Activated T-cell treated with anti-CD3 and anti-CD28 coated beads, Interleukin-2, amount 50 U/mL, for 1 hour (primary cell): ENCODE measurements around the gene ATP6V0A4.
"Not testable (repeated sequence)": the region's sequence is repeated elsewhere in the genome, so short reads cannot be mapped to it uniquely, and the experiment has no call there.

Experiments
- DNase-seq: peaks from one replicate; pipeline ENCODE4 v3.0.0-alpha.2; 2020

ATP6V0A4 gene

DNA sequence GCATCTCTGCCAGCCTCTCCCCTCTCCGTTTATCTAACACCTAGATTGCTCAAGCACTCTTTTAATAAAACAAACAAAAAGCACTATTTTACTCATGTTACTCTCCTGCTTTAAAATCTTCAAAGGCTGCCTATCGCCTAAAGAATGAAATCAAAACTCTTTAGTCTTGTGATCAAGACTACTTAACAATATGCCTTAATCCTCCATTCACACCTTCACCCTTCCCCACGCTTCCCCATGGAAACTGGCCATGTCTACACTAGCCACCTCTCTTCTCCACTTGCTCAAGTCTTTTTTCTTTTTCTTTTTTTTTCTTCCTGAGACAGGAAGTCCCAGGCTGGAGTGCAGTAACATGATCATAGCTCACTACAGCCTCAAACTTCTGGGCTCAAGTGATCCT is 48.0 kb downstream of the ATP6V0A4 start:
- no peak for DNase-seq

DNA sequence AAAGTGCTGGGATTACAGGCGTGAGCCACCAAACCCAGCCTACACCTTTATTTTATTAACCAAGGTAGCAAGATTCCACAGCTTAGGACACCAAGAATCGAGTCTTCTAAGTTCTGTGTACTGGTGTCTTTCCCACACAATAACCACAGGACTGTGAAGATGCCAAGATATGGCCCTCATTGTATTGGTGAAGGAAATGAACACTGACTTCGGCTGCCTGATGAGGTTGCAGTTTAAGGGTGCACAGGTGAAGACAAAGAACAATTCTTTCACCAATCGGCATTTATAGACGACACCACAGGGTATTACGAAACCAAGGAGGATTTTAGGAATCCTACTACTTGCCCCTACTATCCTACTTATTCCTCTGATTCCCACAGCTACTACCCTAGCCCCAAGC is 49.3 kb downstream of the ATP6V0A4 start:
- DNase-seq: no peak

DNA sequence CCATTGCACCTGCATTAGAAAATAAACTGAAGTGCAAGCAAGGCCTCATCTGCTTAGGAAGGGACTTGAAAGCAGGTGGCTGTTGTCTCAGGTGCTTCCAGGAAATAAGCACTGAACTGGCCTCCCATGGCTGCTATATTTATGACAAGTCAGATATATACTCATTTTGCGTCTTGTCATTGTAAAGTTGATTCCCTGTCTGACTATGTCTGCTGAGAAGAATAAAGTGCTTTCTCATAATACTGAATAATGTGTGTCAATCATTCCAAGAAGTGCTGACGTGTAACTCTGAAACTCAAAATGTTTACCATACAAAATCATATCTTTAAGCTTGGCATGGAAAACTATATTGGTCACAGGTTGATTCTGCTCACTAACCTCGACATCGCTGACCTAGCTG is 51.9 kb downstream of the ATP6V0A4 start:
- DNase-seq: no peak

DNA sequence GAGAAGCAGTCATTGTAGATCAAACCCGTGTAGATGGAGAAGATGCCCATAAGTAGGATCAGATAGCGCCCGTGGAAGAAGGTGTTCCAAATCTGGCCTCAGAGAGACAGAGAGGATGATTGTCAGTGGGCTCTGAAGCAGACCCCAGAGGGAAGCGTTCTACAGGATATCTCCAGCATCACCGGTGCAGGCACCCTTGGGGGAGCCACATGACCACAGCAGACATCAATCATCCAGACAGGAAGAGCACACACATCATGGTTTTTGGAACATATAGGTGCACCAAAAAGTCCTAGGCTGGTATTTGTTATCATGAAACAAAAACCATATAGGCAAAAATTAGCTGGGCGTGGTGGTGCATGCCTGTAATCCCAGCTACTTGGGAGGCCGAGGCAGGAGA is 52.8 kb downstream of the ATP6V0A4 start:
- no peak for DNase-seq

DNA sequence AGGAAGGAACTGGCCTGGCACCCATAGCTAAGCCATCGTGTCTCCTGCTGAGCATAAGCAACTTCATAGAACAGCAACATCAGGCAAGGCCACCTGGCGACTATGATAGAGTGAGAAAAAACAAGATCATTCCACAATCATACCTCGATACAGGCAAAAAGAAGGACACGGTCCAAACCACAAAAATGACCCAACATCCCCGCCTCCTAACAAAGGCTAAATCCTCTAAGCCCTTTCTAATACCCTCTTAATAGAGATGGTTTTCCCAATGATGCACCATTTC is 56.6 kb downstream of the ATP6V0A4 start:
- DNase-seq: no peak

DNA sequence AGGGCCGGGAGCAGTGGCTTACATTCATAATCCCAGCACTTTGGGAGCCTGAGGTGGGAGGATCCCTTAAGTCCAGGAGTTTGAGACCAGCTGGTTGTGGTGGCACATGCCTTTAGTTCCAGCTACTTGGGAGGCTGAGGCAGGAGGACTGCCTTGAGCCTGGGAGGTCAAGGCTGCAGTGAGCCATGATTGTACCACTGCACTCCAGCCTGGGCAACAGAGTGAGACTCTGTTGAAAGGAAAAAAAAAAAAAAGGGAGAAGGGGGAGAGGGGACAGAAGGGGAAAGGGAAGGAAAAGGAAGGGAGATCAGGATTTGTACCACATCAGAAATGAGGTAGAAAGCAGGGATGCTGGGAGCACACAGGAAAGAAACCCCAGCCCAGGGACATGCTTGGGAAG is 58.1 kb downstream of the ATP6V0A4 start:
- no peak for DNase-seq

DNA sequence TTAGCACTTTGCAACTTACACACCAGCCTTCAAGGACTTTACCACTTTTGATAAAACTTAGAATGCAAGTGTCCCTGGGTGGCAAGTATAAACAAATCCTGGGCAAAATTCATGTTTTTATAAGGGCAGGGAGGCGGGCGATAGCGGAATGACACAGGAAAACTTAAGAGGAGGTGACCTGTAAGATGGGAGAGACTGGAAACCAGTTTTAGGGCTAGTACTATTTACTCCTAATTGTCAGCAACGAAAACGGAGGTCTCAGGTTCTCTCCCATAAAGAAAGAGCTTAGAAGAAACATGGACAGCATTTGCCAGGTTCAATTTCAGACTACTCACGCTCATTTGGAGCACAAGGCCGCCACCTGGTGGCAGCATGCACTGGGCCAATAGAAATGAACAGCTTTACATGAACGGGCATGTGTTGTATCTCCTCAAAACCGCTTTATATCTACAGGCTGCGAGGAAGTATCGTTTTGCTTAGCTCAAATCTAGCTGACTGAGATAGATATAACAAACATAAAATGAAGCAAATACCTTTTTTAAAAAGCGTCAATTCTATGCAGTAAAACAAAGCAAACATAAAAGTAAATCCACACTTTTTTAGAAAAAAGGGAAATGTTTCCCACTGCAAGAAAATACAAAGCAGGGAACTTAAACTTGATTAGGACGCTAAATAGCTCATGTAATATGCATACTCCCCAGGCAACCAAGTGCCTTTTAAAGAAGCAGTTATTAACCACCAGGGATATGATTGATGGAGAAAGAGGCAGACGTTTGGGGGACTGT is 59.3 kb downstream of the ATP6V0A4 start:
- DNase-seq: peak; percentile 88

DNA sequence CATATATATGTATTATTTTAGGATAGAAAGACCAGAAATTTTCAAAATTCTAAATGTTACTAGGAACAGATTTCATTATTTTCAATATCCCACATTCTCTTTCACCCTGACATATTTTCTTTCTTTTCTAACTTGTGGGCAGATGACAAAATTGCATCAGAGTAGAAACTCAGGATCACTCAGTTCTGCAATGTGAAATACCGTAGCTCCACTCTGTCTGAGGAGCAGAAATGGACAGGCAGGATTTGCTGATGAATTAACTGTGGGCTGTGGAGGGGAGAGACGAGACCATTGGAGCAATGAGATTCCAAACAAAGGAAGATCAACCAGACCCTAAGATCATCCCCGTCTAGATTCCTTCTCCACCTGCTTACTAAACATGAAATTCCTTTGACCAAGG is 59.9 kb downstream of the ATP6V0A4 start:
- DNase-seq: no peak

DNA sequence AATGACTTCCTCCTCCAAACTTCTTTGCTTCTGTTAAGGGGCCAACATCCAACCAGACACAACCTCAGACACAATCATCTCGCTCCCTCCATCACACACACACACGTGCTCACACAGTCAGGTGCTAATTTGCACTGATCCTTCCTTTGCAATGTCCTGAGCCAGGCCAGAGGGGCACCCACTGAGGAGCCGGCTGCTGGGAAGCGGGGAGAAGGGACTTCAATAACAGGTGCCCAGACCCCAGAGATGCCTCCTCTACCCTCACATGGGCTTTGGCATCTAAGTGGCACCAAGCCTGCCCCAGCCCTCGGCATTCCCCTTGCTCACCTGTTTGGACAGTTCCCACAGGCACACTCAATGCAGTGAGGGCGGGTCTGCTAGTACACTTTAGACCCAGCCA is 62.6 kb downstream of the ATP6V0A4 start:
- DNase-seq: no peak

DNA sequence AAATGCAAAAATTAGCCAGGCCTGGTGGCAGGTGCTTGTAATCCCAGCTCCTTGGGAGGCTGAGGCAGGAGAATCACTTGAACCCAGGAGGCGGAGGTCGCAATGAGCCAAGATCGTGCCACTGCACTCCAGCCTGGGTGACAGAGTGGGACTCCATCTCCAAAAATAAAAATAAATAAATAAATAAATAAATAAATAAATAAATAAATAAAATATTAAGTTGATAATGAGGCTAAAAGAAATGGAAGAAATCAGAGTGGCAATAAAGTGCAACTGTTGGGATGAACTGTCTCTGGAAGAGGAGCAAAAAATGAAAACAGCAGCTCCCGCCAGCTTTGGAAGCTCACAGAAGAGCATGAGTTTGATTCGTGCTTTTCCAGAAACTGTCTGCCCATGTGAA is 66.3 kb downstream of the ATP6V0A4 start:
- DNase-seq: not testable (repeated sequence)

DNA sequence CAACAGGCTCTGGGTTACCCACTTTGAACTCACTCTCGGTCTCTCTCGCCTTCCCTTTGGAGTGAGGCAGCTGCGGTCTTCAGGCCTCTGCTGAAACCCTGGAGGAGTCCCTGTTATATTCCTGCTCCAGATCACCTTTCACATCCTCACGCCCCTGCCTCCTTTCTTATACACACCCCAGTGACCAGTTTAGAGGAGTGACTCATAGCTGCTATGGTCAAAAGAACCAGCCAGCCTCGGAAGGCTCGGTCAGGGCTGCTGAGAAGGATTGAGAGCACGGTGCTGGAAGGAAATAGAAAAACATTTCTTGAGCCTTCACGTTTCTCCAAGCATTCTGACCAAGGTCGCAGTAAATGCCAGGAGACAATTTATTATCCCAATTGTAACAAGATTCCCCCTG is 68.6 kb downstream of the ATP6V0A4 start:
- no peak for DNase-seq

DNA sequence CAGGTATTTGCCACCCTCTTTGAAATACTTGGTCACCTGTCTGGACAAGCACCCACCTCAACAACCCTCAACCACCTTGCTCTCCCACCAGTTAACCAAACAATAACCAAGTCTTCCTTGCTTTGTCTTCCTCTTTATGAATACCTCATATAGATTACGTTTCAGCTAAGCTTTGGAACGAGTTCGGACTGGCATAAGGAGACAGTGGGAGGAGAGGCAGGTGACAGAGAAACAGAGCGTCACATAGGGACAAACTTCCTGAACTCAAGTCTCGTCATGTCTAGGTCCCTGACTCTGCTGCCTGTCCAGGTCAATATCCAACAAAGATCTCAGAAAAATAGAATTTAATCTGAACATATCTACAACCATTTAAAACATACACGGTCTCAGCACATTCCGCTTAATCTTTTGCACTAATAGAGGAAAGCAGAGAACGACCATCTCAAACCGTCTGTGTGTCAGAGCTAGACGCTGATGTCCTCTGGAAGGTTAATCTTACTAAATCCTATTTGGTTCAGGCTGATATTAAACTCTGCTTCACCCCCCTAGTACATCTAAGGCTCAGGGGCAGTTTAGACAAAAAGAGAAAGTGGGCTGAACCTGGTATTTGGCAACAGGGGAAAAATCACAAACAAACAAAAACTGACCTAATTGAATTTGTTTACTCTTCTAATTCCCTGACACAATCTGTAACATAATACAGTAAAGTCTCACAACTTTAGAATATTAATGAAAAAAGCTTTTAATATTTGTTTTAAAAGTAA is 70.5 kb downstream of the ATP6V0A4 start:
- DNase-seq: no peak

DNA sequence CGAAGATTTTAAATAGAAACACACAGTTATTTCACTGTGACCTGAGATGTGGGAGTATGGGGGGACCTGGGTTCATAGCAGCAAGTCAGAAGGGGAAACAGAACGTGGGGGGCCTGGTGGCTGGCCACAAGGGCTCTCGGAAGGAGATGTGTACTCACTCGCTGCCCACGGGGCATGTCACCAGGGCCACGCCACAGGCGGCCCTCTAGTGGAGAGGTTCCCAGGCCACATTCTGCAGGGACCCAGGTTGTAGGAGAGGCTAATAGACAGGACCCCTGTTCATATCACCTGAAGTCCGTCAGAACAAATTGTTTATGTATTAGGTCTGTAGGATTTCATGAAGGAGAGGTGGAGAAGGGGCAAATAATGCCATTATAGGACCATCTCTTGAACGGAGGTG is 71.7 kb downstream of the ATP6V0A4 start:
- DNase-seq: no peak

DNA sequence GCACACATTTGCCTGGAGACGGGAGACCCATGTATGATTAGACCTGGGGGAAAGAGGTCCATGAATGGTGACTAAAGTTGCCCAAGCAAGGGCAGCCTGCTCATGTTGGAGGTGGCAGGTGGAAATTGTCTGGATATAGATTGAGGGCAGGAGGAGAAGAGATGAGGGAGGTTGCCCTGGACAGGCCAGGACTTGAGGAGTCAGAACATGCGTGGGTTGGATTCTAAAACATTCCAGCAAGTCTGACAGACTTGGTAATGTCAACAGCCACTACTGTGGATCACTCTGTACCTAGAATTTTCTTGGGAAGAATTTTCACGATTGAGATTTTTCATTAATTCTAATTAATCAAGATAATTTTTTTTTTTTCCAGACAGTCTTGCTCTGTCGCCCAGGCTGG is 77.7 kb downstream of the ATP6V0A4 start:
- DNase-seq: no peak

DNA sequence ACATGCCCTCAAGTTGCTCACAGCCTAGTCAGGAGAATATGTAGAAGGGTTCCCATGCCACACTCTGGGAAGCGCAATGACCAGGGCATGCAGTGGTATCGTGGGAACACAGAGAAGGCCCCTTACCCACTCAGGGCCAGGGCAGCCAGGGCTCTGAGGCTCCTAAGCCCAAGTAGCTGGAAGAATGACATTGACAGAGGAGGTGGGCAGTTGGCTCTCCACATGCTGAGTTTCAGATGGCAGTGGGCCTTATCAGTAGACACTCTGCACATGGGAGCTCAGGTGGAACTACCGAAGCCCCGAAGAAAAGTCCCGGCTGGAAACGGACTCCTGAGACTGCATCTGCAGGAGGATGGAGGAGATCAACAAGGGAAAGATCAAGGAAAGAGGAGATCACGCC is 81.1 kb downstream of the ATP6V0A4 start:
- no peak for DNase-seq

DNA sequence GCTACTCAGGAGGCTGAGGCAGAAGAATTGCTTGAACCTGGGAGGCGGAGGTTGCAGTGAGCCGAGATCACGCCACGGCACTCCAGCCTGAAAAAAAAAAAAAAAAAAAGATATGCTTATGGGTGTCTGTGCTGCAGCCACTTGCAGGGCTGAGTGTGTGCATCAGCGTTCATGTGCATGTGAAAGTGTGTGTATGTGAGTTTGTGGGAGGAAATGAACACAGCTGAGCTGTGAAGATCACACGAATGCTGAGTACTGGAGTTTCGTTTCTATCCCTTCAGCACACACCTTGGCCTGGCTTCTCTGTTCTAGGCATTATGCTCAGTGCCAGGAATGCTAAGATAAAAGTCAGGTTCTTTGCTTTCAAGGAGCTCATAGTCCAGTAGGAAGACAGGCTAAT is 84.8 kb downstream of the ATP6V0A4 start:
- no peak for DNase-seq

DNA sequence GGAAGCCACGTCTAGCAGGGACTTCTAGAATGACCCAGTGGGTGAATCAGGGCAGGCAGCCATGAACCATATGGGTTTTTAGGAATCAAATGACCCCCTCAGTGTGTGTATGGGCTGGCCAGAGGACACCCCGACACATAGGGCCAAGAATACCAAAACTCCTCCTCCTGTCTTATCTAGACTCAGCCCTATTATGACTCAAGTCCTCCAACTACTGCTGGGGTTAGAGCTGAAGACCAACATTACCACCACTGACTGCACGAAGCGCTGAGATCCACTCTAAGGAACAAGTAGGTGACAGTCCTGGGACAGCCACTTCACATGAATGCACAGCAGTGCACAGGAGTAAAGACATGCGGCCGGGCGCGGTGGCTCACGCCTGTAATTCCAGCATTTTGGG is 85.3 kb downstream of the ATP6V0A4 start:
- DNase-seq: no peak

DNA sequence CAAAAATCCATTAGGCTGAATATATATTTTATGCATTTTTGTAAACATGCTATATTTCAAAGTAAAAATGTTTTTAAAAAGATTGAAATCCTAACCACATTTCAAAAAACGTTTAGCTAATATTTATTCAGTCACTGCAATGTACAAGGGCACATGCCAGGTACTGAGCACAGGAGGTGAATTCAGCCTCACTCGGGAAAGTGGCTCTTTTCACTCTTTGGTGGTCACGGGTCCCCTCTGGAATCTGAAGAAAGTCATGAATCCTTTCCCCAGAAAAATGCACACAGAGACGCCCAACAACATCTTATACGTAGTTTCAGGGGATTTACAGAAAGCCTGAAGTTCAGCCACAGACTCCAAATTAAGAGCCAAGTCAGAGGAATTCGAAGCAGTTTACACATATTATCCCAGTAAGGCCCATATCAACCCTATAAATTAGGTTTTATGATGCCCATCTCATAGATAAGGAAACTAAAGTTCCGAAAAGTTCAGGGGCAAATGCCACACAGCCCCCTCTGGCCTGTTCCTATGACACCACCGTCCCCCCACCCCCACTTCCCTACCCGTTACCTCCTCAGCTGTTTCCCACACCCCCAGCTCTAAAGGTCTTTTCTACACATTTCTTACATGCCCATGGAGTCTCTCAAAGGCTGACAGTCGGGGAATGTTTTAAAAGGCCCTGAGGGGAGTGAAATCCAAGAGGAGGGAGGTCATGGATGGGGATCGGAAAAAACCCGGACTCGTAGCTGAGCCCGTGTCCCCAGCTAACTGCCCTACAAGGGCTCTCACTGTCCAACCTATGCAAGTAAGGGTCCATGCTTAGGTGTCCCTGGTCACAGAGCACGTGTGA is 87.2 kb downstream of the ATP6V0A4 start:
- no peak for DNase-seq

DNA sequence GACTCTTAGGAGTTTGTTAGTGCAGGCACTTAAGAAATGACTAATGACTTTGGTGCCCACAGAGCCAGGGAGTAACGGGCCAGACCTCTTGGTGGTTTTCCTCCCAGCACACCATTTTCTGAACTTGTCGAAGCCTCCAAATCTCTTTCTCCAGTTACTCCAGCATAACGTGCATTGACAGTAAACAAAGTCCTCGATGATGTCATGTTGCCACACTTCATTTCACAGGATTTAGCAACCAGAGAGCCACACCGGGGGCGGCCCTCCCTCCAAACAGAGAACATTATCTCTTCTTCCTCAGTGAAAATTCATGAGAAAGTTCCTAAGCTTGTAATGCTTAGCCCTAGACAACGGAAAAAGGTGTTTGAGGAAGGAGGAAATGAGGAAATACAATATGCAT is 92.8 kb downstream of the ATP6V0A4 start:
- DNase-seq: no peak

DNA sequence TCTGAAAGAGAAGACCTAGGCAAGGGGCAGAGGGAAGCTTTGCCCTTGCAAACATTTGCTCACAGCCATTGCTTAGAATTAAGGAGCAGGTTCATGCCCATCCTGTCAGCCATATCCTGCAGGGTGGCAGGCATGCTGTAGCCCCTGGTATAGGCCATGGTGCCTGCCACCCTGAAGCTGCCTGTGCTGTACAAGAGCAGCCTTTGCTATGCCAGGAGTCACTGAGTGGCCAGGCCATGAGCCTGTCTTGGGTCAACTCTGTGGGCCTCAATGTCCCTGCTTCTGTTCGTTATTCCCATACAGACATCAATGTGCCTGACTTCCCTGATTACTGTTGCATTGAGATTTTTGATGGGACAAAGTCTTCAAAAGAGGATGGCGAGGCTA is 96.5 kb downstream of the ATP6V0A4 start:
- DNase-seq: no peak

DNA sequence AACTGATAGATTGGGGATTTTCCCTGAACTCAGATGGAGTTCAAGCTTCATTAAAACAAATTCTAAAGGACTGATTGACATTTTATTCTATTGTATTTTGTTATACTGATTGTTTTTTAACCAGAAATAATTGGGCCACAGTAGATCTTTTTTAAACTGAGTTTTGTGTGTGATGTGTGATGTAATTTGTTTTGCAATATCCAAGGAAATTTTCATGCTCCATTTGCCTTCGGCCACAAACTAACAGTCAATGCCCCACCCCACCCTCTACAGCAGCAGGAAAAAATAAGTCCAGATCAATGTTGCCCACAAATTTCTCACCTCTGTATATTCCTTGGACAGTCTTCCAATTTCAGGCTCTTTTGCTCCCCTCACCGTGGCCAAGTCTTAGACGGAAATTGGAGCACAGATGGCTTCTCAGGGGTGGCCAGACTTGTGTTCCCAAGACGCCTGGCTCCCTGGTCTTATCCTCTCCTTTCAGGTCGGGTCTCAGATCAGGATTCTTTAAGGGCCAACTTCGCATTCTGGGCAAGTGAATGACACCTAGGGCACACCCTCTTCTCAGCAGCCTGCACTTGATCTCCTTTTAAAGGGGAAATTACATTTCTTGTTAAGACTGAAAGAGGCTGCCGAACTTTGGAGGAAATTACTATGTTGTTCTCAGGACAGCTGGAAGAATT is 97.0 kb downstream of the ATP6V0A4 start, which contains the start of gene SVOPL:
Gene SVOPL (minus strand): TSS at position 506 of the 680 bp plus-strand sequence. CDS start 22,317 bp downstream, outside the sequence.
- no peak for DNase-seq

DNA sequence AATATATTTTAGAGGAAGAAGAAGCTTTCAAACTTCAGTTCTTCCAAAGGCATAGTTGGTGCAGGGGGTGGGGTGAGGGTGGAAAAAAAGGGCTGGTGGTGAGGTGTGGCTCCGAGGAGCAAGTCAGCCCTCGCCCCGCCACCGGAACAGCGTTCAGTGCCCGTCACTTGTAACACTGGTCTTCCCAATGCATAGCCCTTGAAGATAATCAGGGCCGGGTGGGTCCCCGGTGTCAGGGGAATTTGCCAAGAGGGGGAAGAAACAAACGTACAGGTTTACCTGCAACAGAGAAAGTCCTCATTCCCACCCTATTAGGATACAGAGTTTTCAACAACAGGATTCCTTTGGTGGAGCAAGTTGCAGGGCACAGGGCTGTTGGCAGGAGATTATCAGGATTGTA is 98.3 kb downstream of the ATP6V0A4 start:
- DNase-seq: no peak

DNA sequence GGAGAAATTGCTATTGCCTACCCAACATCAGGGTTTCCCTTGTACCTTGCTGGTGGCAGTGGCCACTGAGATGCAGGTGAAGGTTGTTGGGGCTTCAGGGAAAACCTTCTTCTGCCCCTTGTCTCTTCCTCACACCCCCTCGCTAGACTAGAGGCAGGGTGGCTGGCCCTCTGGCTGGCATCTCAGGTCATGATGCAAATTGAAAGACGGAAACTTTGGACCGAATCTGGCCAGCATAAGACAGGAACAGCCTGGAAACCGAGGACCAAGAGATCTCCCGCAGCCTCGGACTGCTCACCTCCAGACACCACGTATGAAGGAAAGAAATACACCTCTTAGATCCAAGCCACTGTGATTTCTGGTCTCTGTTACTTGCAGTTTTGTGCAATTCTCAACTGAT is 99.7 kb downstream of the ATP6V0A4 start:
- DNase-seq: no peak
